Measurements from ENCODE around the gene TRMT112. TPM values are rescaled to one million over a fixed set of nuclear protein-coding genes. Genes with fewer than 3 reads are reported as not detected.

The TRMT112 gene
- total and polyA plus RNA-seq, 2 experiments from 2014 or later: 298 to 927 TPM

- TF ChIP-seq ZNF114 (CRISPR knock-in tag; IDR thresholded peaks at IDR 0.05): no peak
- TF ChIP-seq CTCF (conservative IDR thresholded peaks at IDR 0.05; ENCODE audit: low read depth in 2 of 2): no peak
- TF ChIP-seq EZH2phosphoT487 (IDR thresholded peaks at IDR 0.05; ENCODE audit: unreplicated experiment): no peak
Measured at GRCh38 chr11:64288353-64288750, 29.0 kb downstream of the TRMT112 start (continued).

GRCh38 chr11:64287676-64288352 is 29.5 kb downstream of the TRMT112 start:
- peaks cover 8% of the 10 kb centered on the region for H3K4me1 ChIP-seq (ENCODE audit: insufficient read depth)
- no peaks in the 10 kb centered on the region for H3K79me2 ChIP-seq (replicated peaks; ENCODE audit: insufficient read depth)
- no peaks in the 10 kb centered on the region for H4K20me1 ChIP-seq (replicated peaks; ENCODE audit: insufficient read depth)
- Mint-ChIP-seq H3K4me1 (peaks cover 11% of the 10 kb centered on the region), H3K27ac (no peak overlapping the region), H3K9me3 (no peaks in the 10 kb centered on the region; the same call in 1 of the 3 replicates), H3K36me3 (ENCODE audit: low read depth) (no peaks in the 10 kb centered on the region; the same call in 2 of the 3 replicates), H3K27me3 (ENCODE audit: insufficient read depth, low read depth, poor library complexity) (peaks cover 45% of the 10 kb centered on the region), H3K4me3 (no peak overlapping the region)
- H3K27ac ChIP-seq (ENCODE audit: low read depth): no peak overlapping the region
- peaks cover 50% of the 10 kb centered on the region for H3K27me3 ChIP-seq (ENCODE audit: insufficient read depth)
- H3K36me3 ChIP-seq (ENCODE audit: insufficient read depth): no peaks in the 10 kb centered on the region
- ATAC-seq: no peak
- H3K9me2 ChIP-seq (ENCODE audit: insufficient read depth): no peaks in the 10 kb centered on the region
- no peak for TF ChIP-seq NANOG (IDR thresholded peaks at IDR 0.05; ENCODE audit: borderline replicate concordance)
- TF ChIP-seq REST (IDR thresholded peaks at IDR 0.05; ENCODE audit: unreplicated experiment): no peak
- no peak for TF ChIP-seq STAT1 (IDR thresholded peaks at IDR 0.05; ENCODE audit: unreplicated experiment)
- no peak overlapping the region for H3K4me2 ChIP-seq
- DNase-seq (ENCODE audit: low spot score): no peak
- H3K4me3 ChIP-seq: no peak overlapping the region
- no peak overlapping the region for H2AFZ ChIP-seq
- peaks cover 13% of the 10 kb centered on the region; the same call in 1 of the 2 replicates for H3F3A ChIP-seq (replicated peaks; ENCODE audit: low read depth)

GRCh38 chr11:64286801-64287159 is 30.6 kb downstream of the TRMT112 start:
- no peak overlapping the region for H3K27ac Mint-ChIP-seq
- no peak overlapping the region for H2AFZ ChIP-seq
- no peak for TF ChIP-seq ZNF462 (CRISPR knock-in tag; IDR thresholded peaks at IDR 0.05)

More at GRCh38 chr11:64286801-64287159, 30.6 kb downstream of the TRMT112 start:
- Histone ChIP-seq H4K20me1 (replicated peaks; ENCODE audit: insufficient read depth) (no peaks in the 10 kb centered on the region), H3K36me3 (ENCODE audit: insufficient read depth) (no peaks in the 10 kb centered on the region), H3K4me2 (peak overlapping the region; percentile 99; the same call in 1 of the 2 replicates), H3K4me3 (peak overlapping the region; percentile 95; the same call in 1 of the 2 replicates), H3K79me2 (replicated peaks; ENCODE audit: insufficient read depth) (no peaks in the 10 kb centered on the region), H3K27ac (ENCODE audit: low read depth) (no peak overlapping the region), H3K4me1 (ENCODE audit: insufficient read depth) (peaks cover 8% of the 10 kb centered on the region), H3F3A (replicated peaks; ENCODE audit: low read depth) (peaks cover 13% of the 10 kb centered on the region; the same call in 1 of the 2 replicates), H3K27me3 (ENCODE audit: insufficient read depth) (peaks cover 40% of the 10 kb centered on the region), H3K9me2 (ENCODE audit: insufficient read depth) (no peaks in the 10 kb centered on the region)
- H3K4me1 Mint-ChIP-seq: peaks cover 11% of the 10 kb centered on the region
- H3K9me3 Mint-ChIP-seq: no peaks in the 10 kb centered on the region; the same call in 1 of the 3 replicates
- DNase-seq (ENCODE audit: low spot score) (no peak), ATAC-seq (no peak)
- H3K36me3 Mint-ChIP-seq (ENCODE audit: low read depth): peaks cover 3% of the 10 kb centered on the region; the same call in 1 of the 3 replicates
- H3K4me3 Mint-ChIP-seq: peak overlapping the region; percentile 65
- H3K27me3 Mint-ChIP-seq (ENCODE audit: insufficient read depth, low read depth, poor library complexity): peaks cover 40% of the 10 kb centered on the region

Measured in GM23338 (cell line).